Breast epithelium (tissue), 3 donors: ENCODE data around the gene CDR2.

Experiments
- CTCF ChIP-seq, 3 donors: fragments of 450-650 bp; IDR thresholded peaks; one replicate each; pipeline ENCODE4 v1.5.1; 2016 to 2017; ENCODE audit warnings: antibody characterized with exemption in 3 of 3, mild to moderate bottlenecking in 3 of 3, moderate library complexity in 3 of 3
- POLR2A ChIP-seq: fragments of 450-650 bp; IDR thresholded peaks from one replicate; pipeline ENCODE4 v1.6.1; 2016; ENCODE audit warnings: antibody characterized with exemption, mild to moderate bottlenecking, moderate library complexity

GRCh38 chr16:22299036-22299435, 75.4 kb downstream of the CDR2 start:
- no peak for TF ChIP-seq CTCF (IDR thresholded peaks at IDR 0.05)
- no peak for TF ChIP-seq POLR2A
